Nephron (organoid): Measurements from ENCODE around the gene MAPK10.
"Not testable (repeated sequence)": the region's sequence is repeated elsewhere in the genome, so short reads cannot be mapped to it uniquely, and the experiment has no call there.

Experiments used
- H3K27ac Mint-ChIP-seq, 3 experiments: 2 replicates each; pipeline ENCODE4 v1.8.0; 2020; ENCODE audit warnings: mixed read lengths in 3 of 3, mild to moderate bottlenecking in 2 of 3, moderate library complexity in 1 of 3
- H3K27me3 Mint-ChIP-seq: 2 replicates; pipeline ENCODE4 v1.8.0; 2021; ENCODE audit warnings: low read depth, mild to moderate bottlenecking, moderate library complexity, mixed read lengths
- H3K36me3 Mint-ChIP-seq: 2 replicates; pipeline ENCODE4 v1.8.0; 2020; ENCODE audit warnings: low read depth, mixed read lengths
- H3K4me1 Mint-ChIP-seq: 2 replicates; pipeline ENCODE4 v1.8.0; 2020; ENCODE audit warnings: mixed read lengths
- H3K4me3 Mint-ChIP-seq, 3 experiments: 2 replicates each; pipeline ENCODE4 v1.8.0; 2020; ENCODE audit warnings: mild to moderate bottlenecking in 3 of 3, mixed read lengths in 3 of 3, moderate library complexity in 2 of 3
- H3K9me3 Mint-ChIP-seq: 2 replicates; pipeline ENCODE4 v1.8.0; 2020; ENCODE audit warnings: mixed read lengths
- TF ChIP-seq, protein P1 (sequence below), 3 experiments: fragments of 200-600 bp; sonication (generic); IDR thresholded peaks; one replicate each; pipeline ENCODE4 v1.5.0; 2021; ENCODE audit warnings: antibody characterized with exemption in 3 of 3; ENCODE audit not compliant: unreplicated experiment in 3 of 3

MAPK10 gene

DNA sequence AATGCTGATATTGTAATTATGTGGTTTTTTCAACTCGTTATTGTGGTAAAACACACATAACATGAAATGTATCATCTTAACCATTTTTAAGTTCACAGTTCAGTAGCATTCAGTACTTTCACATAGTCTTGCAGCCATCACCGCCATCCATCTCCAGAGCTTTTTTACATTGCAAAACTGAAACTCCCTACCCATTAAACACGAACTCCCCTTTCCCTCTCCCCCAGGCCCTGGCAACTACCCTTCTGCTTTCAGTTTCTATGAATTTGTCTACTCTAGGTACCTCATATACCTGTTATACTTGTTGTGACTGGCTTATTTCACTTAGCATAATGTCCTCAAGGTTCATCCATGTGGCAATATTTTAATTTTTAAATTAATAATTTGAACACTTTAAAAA, 380.6 kb downstream of the MAPK10 start:
- no peak overlapping the region for H3K4me3 Mint-ChIP-seq
- peaks cover 72% of the 10 kb centered on the region for H3K36me3 Mint-ChIP-seq
- no peaks in the 10 kb centered on the region for H3K4me1 Mint-ChIP-seq
- H3K9me3 Mint-ChIP-seq, result peaks cover 5% of the 10 kb centered on the region
- no peaks in the 10 kb centered on the region for H3K27me3 Mint-ChIP-seq
- TF ChIP-seq, protein P1, sequence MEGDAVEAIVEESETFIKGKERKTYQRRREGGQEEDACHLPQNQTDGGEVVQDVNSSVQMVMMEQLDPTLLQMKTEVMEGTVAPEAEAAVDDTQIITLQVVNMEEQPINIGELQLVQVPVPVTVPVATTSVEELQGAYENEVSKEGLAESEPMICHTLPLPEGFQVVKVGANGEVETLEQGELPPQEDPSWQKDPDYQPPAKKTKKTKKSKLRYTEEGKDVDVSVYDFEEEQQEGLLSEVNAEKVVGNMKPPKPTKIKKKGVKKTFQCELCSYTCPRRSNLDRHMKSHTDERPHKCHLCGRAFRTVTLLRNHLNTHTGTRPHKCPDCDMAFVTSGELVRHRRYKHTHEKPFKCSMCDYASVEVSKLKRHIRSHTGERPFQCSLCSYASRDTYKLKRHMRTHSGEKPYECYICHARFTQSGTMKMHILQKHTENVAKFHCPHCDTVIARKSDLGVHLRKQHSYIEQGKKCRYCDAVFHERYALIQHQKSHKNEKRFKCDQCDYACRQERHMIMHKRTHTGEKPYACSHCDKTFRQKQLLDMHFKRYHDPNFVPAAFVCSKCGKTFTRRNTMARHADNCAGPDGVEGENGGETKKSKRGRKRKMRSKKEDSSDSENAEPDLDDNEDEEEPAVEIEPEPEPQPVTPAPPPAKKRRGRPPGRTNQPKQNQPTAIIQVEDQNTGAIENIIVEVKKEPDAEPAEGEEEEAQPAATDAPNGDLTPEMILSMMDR (IDR thresholded peaks at IDR 0.05; ENCODE audit: unreplicated experiment in 3 of 3), result no peak
- H3K27ac Mint-ChIP-seq, result no peak overlapping the region

DNA sequence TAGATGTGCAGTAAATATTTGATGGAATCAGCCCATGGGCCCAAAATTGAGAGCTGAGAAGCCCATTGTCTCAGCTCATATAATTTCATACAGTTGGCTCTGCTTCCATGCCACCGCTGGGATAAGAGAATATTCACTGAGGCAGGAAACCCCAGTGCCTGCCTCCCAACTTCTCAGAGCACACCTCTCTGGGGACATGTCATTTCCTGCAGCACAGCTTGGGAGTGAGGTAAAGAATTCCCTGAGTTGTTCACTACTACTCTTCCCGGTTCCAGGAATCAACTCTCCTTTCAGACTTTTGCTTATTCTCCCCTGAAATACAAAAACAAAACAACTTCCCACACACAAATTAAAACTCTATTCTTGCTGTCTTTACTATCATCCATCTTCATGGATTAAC, 389.3 kb downstream of the MAPK10 start:
- TF ChIP-seq, protein P1 (IDR thresholded peaks at IDR 0.05; ENCODE audit: unreplicated experiment in 3 of 3), result no peak
- Mint-ChIP-seq H3K27ac (no peak overlapping the region), H3K36me3 (peaks cover 34% of the 10 kb centered on the region), H3K27me3 (no peaks in the 10 kb centered on the region), H3K4me1 (peaks cover 22% of the 10 kb centered on the region), H3K9me3 (no peaks in the 10 kb centered on the region), H3K4me3 (no peak overlapping the region)

- TF ChIP-seq, protein P1 (IDR thresholded peaks at IDR 0.05; ENCODE audit: unreplicated experiment in 3 of 3), result peak; percentile 63 to 77 (median 67)
- peaks cover 22% of the 10 kb centered on the region for H3K4me1 Mint-ChIP-seq
- H3K27me3 Mint-ChIP-seq, result no peaks in the 10 kb centered on the region
- peaks cover 31% of the 10 kb centered on the region for H3K36me3 Mint-ChIP-seq
- peaks cover 6% of the 10 kb centered on the region for H3K9me3 Mint-ChIP-seq
- peak overlapping the region; percentile 6 to 13 (median 9) for H3K27ac Mint-ChIP-seq
- no peak overlapping the region for H3K4me3 Mint-ChIP-seq
These were observed 390.7 kb downstream of the MAPK10 start for GRCh38 chr4:85968945-85969819.

GRCh38 chr4:85967872-85968271, 392.0 kb downstream of the MAPK10 start:
- H3K4me1 Mint-ChIP-seq, result peaks cover 22% of the 10 kb centered on the region
- peaks cover 6% of the 10 kb centered on the region for H3K9me3 Mint-ChIP-seq
- TF ChIP-seq, protein P1 (IDR thresholded peaks at IDR 0.05; ENCODE audit: unreplicated experiment in 3 of 3), result no peak
- peaks cover 29% of the 10 kb centered on the region for H3K36me3 Mint-ChIP-seq
- H3K4me3 Mint-ChIP-seq, result no peak overlapping the region
- no peaks in the 10 kb centered on the region for H3K27me3 Mint-ChIP-seq
- H3K27ac Mint-ChIP-seq, result peak overlapping the region in 1 of 3 experiments; percentile 33

GRCh38 chr4:85966373-85966772, 393.5 kb downstream of the MAPK10 start:
- no peak overlapping the region for H3K4me3 Mint-ChIP-seq
- H3K27ac Mint-ChIP-seq, result peak overlapping the region in 2 of 3 experiments; percentile 74
- H3K4me1 Mint-ChIP-seq, result peaks cover 22% of the 10 kb centered on the region
- TF ChIP-seq, protein P1 (IDR thresholded peaks at IDR 0.05; ENCODE audit: unreplicated experiment in 3 of 3), result no peak
- peaks cover 14% of the 10 kb centered on the region for H3K36me3 Mint-ChIP-seq
- H3K9me3 Mint-ChIP-seq, result peaks cover 6% of the 10 kb centered on the region
- H3K27me3 Mint-ChIP-seq, result no peaks in the 10 kb centered on the region

DNA sequence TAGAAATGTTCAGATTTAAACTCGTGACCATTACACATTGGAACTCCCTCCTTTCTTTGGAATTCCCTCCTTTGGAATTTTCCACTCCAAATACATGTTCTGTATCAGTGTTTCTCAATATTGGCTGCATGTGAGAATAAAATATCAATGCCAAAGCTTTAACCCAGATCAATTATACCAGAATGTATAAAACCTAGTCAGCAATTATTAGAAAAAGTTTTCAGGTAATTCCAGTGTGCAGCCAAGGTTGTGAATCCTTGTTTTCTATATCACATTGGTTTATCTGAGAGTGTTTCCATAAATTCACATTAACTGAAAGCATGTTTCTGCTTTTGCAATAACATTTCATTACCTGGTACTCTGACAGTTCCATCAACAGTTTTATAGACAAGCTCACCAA, 394.3 kb downstream of the MAPK10 start:
- peak overlapping the region in 1 of 3 experiments; percentile 74 for H3K27ac Mint-ChIP-seq
- H3K4me1 Mint-ChIP-seq, result peaks cover 27% of the 10 kb centered on the region
- no peaks in the 10 kb centered on the region for H3K27me3 Mint-ChIP-seq
- H3K36me3 Mint-ChIP-seq, result peaks cover 14% of the 10 kb centered on the region
- peaks cover 6% of the 10 kb centered on the region for H3K9me3 Mint-ChIP-seq
- no peak overlapping the region for H3K4me3 Mint-ChIP-seq
- TF ChIP-seq, protein P1 (IDR thresholded peaks at IDR 0.05; ENCODE audit: unreplicated experiment in 3 of 3), result no peak

DNA sequence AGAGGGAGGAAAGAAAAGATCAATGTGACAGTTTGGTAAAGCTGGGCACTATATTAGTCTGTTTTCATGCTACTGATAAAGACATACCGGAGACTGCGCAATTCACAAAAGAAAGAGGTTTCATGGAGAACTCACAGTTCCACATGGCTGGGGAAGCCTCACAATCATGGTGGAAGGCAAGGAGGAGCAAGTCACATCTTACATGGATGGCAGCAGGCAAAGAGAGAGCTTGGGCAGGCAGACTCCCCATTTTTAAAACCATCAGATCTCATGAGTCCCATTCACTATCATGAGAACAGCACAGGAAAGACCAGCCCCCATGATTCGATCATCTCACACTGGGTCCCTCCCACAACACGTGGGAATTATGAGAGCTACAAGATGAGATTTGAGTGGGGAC, 394.8 kb downstream of the MAPK10 start:
- H3K4me1 Mint-ChIP-seq, result peaks cover 23% of the 10 kb centered on the region
- not testable (repeated sequence) for H3K27me3 Mint-ChIP-seq, H3K4me3 Mint-ChIP-seq, H3K9me3 Mint-ChIP-seq
- H3K36me3 Mint-ChIP-seq, result peaks cover 14% of the 10 kb centered on the region
- H3K27ac Mint-ChIP-seq, result peak overlapping the region in 1 of 3 experiments; percentile 34
